Measurements from ENCODE around the gene TRUB2.

TRUB2 gene

GRCh38 chr9:128322404-128323211 lies at the start of gene TRUB2, which contains the start of gene COQ4:
Gene TRUB2 (minus strand): TSS chr9:128322447. CDS start chr9:128322408, 39 bp downstream.
Gene COQ4 (plus strand): TSS chr9:128322839. CDS start chr9:128322859, 20 bp downstream.
- peak; percentile 92 for DNase-seq (ENCODE audit: low spot score)

GRCh38 chr9:128371630-128372117 lies 49.4 kb upstream of the TRUB2 start:
- no peak for DNase-seq (ENCODE audit: low spot score)

- peak; percentile 96 for DNase-seq (ENCODE audit: low spot score)
These were observed 48.7 kb upstream of the TRUB2 start, which contains the start of gene URM1 for GRCh38 chr9:128370752-128371629. Gene URM1 (plus strand): TSS chr9:128371374. CDS start chr9:128371381, 7 bp downstream.

- no peak for DNase-seq (ENCODE audit: low spot score)
These were observed 48.1 kb upstream of the TRUB2 start for GRCh38 chr9:128370367-128370751.

- DNase-seq (ENCODE audit: low spot score) = no peak
These were observed 46.9 kb upstream of the TRUB2 start for GRCh38 chr9:128369024-128369706.

- DNase-seq (ENCODE audit: low spot score) = no peak
These were observed 43.3 kb upstream of the TRUB2 start for GRCh38 chr9:128365525-128365924.

- DNase-seq (ENCODE audit: low spot score) = no peak
These were observed 40.5 kb upstream of the TRUB2 start for GRCh38 chr9:128362774-128363173.

GRCh38 chr9:128361986-128362646 lies 39.9 kb upstream of the TRUB2 start:
- DNase-seq (ENCODE audit: low spot score) = peak; percentile 76

- no peak for DNase-seq (ENCODE audit: low spot score)
These were observed 39.2 kb upstream of the TRUB2 start for GRCh38 chr9:128361296-128361985.

GRCh38 chr9:128360826-128361225 lies 38.6 kb upstream of the TRUB2 start:
- DNase-seq (ENCODE audit: low spot score) = no peak

- no peak for DNase-seq (ENCODE audit: low spot score)
These were observed 36.6 kb upstream of the TRUB2 start for GRCh38 chr9:128358861-128359260.

- DNase-seq (ENCODE audit: low spot score) = no peak
These were observed 35.8 kb upstream of the TRUB2 start for GRCh38 chr9:128358090-128358489.

GRCh38 chr9:128355451-128355850 lies 33.2 kb upstream of the TRUB2 start:
- no peak for DNase-seq (ENCODE audit: low spot score)

GRCh38 chr9:128349772-128350171 lies 27.5 kb upstream of the TRUB2 start:
- no peak for DNase-seq (ENCODE audit: low spot score)

GRCh38 chr9:128349125-128349524 lies 26.9 kb upstream of the TRUB2 start:
- no peak for DNase-seq (ENCODE audit: low spot score)

GRCh38 chr9:128344931-128345605 lies 22.8 kb upstream of the TRUB2 start:
- no peak for DNase-seq (ENCODE audit: low spot score)

- no peak for DNase-seq (ENCODE audit: low spot score)
These were observed 21.6 kb upstream of the TRUB2 start for GRCh38 chr9:128343855-128344254.

GRCh38 chr9:128342971-128343680 lies 20.9 kb upstream of the TRUB2 start:
- DNase-seq (ENCODE audit: low spot score) = no peak

GRCh38 chr9:128341435-128341849 lies 19.2 kb upstream of the TRUB2 start:
- DNase-seq (ENCODE audit: low spot score) = peak; percentile 80
